Mesothelial cell of epicardium (in vitro differentiated cells): ENCODE results near the gene TMTC2. TPM values are rescaled to one million over a fixed set of nuclear protein-coding genes. Genes with fewer than 3 reads are reported as not detected.

Source experiments
- DNase-seq, 2 experiments: peaks; one replicate each; pipeline ENCODE4 v3.0.0; 2021; ENCODE audit warnings: low spot score in 2 of 2; ENCODE audit not compliant: unreplicated experiment in 2 of 2
- H3K27ac Mint-ChIP-seq: 2 replicates; pipeline ENCODE4 v1.8.0; 2021; ENCODE audit warnings: mixed read lengths
- H3K27me3 Mint-ChIP-seq: 2 replicates; pipeline ENCODE4 v1.8.0; 2021; ENCODE audit warnings: low read depth, mixed read lengths
- H3K36me3 Mint-ChIP-seq: 2 replicates; pipeline ENCODE4 v1.8.0; 2021; ENCODE audit warnings: mixed read lengths
- H3K4me1 Mint-ChIP-seq: 2 replicates; pipeline ENCODE4 v1.8.0; 2021; ENCODE audit warnings: mixed read lengths
- H3K4me3 Mint-ChIP-seq: 2 replicates; pipeline ENCODE4 v1.8.0; 2021; ENCODE audit warnings: mild to moderate bottlenecking, moderate library complexity, mixed read lengths
- H3K9me3 Mint-ChIP-seq: 2 replicates; pipeline ENCODE4 v1.8.0; 2021; ENCODE audit warnings: mixed read lengths
- total RNA-seq: library from RNA; stranded (reverse); gene quantifications from 3 replicates; pipeline ENCODE4 v1.2.1, GENCODE V29; 2021
- TF ChIP-seq, protein P1 (sequence below): fragments of 200-600 bp; sonication (generic); IDR thresholded peaks from one replicate; pipeline ENCODE4 v1.5.0; 2021; ENCODE audit warnings: antibody characterized with exemption; ENCODE audit not compliant: unreplicated experiment

The TMTC2 gene
- total RNA-seq, 1 donor from 2014 or later, result 38.3 TPM

DNA sequence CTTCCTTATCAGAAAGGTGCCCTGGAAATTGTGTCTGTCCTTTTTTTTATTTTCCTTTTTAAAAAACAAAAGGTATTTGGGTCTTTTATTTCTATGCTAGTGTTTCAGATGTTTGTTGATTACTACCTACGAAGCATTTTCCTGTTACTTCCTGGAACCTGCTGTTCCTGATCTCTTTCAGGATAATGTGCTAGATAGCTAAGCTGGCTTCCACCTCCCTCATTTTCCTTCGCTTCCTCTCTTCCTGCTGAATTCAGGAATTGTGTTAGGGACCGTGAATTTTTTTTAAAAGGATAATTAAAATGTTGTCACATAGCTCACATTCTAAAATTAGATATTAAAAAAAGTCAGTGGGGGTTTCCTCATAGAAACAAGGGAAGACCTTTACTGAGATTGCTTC is 27.7 kb downstream of the TMTC2 start:
- Mint-ChIP-seq H3K36me3 (peaks cover 44% of the 10 kb centered on the region), H3K27me3 (no peaks in the 10 kb centered on the region), H3K4me1 (no peaks in the 10 kb centered on the region), H3K4me3 (no peak overlapping the region), H3K9me3 (peaks cover 6% of the 10 kb centered on the region), H3K27ac (no peak overlapping the region)
- TF ChIP-seq, protein P1, sequence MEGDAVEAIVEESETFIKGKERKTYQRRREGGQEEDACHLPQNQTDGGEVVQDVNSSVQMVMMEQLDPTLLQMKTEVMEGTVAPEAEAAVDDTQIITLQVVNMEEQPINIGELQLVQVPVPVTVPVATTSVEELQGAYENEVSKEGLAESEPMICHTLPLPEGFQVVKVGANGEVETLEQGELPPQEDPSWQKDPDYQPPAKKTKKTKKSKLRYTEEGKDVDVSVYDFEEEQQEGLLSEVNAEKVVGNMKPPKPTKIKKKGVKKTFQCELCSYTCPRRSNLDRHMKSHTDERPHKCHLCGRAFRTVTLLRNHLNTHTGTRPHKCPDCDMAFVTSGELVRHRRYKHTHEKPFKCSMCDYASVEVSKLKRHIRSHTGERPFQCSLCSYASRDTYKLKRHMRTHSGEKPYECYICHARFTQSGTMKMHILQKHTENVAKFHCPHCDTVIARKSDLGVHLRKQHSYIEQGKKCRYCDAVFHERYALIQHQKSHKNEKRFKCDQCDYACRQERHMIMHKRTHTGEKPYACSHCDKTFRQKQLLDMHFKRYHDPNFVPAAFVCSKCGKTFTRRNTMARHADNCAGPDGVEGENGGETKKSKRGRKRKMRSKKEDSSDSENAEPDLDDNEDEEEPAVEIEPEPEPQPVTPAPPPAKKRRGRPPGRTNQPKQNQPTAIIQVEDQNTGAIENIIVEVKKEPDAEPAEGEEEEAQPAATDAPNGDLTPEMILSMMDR, result no peak
- no peak for DNase-seq

- no peak overlapping the region for H3K27ac Mint-ChIP-seq
- DNase-seq, result no peak
- TF ChIP-seq, protein P1, result no peak
- no peaks in the 10 kb centered on the region for H3K4me1 Mint-ChIP-seq
- H3K9me3 Mint-ChIP-seq, result peaks cover 4% of the 10 kb centered on the region
- no peak overlapping the region for H3K4me3 Mint-ChIP-seq
- H3K27me3 Mint-ChIP-seq, result no peaks in the 10 kb centered on the region
- H3K36me3 Mint-ChIP-seq, result peaks cover 19% of the 10 kb centered on the region
These were observed 35.0 kb downstream of the TMTC2 start for GRCh38 chr12:82721726-82722125.

DNA sequence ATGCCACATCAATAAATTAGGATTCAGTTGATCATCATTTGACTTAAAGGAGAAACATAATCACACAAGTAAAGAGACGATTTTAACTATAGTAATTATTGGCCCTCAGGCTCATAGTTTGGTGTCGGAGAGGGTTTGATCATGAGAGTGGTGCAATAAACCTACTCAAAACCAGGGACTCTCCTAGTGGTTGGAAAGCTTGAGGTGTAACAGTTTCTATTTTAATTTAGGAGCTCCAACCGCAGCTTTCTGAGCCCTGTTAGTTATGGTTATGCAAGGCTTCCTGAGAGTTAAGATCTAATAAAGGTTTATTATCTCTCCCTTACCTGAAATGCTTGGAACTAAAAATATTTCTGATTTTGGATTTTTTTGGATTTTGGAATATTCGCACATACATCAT is 36.4 kb downstream of the TMTC2 start:
- Mint-ChIP-seq H3K4me3 (no peak overlapping the region), H3K4me1 (no peaks in the 10 kb centered on the region), H3K27me3 (no peaks in the 10 kb centered on the region), H3K27ac (no peak overlapping the region), H3K9me3 (peaks cover 4% of the 10 kb centered on the region), H3K36me3 (peaks cover 15% of the 10 kb centered on the region)
- no peak for DNase-seq
- TF ChIP-seq, protein P1, result no peak

DNA sequence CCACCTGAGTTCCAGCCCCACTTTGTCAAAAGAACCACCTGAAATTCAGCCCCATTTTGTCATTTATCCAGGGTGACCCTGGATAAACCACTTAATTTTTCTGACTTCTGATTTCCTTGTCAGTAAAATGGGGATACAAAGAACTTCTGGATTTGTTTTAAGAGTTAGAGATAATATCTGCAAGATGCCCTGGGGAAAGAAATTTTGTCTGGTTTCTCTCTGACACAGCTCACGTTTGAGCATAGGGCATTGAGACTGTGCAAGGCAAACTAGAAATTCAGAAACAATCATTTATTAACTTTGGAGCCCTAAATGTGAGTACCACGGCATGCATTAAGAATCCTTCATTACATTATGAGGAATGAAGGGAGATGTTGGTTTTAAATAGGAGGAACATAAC is 37.2 kb downstream of the TMTC2 start:
- no peaks in the 10 kb centered on the region for H3K4me1 Mint-ChIP-seq
- no peak for DNase-seq
- peaks cover 4% of the 10 kb centered on the region for H3K9me3 Mint-ChIP-seq
- TF ChIP-seq, protein P1, result no peak
- H3K27me3 Mint-ChIP-seq, result no peaks in the 10 kb centered on the region
- peaks cover 14% of the 10 kb centered on the region for H3K36me3 Mint-ChIP-seq
- H3K4me3 Mint-ChIP-seq, result no peak overlapping the region
- no peak overlapping the region for H3K27ac Mint-ChIP-seq

DNA sequence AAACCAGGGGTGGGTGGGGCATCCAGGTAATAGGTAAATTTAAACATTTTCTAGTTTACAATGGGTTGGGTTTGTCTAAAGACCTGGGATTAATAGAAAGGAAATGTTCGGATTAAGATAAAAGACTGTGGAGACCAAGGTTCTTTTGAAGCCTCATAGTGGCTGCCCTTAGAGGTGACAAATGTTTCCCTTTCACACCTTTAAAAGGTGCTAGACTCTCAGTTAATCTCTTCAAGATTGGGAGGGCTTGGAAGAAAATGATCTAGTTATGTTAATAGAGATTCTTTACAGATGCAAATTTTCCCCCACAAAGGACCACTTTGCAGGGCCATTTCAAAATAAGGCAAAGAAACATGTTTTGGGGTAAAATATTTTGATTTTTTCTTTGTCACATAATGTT is 39.0 kb downstream of the TMTC2 start:
- Mint-ChIP-seq H3K27me3 (no peaks in the 10 kb centered on the region), H3K36me3 (peaks cover 19% of the 10 kb centered on the region), H3K27ac (no peak overlapping the region), H3K9me3 (peaks cover 4% of the 10 kb centered on the region), H3K4me1 (no peaks in the 10 kb centered on the region), H3K4me3 (no peak overlapping the region)
- no peak for DNase-seq
- TF ChIP-seq, protein P1, result no peak

GRCh38 chr12:82727886-82728285 is 41.2 kb downstream of the TMTC2 start:
- H3K27ac Mint-ChIP-seq, result no peak overlapping the region

More at GRCh38 chr12:82727886-82728285, 41.2 kb downstream of the TMTC2 start:
- TF ChIP-seq, protein P1, result no peak
- Mint-ChIP-seq H3K4me1 (no peaks in the 10 kb centered on the region), H3K9me3 (peaks cover 1% of the 10 kb centered on the region), H3K4me3 (no peak overlapping the region), H3K36me3 (peaks cover 13% of the 10 kb centered on the region), H3K27me3 (no peaks in the 10 kb centered on the region)
- no peak for DNase-seq
